Thyroid gland (tissue), 4 donors: Measurements from ENCODE around the gene LIMK1.

Experiments
- CTCF ChIP-seq, 6 experiments: fragments of 200-600 bp in 3 of 6; fragments of 450-650 bp in 3 of 6; sonication (generic) in 3 of 6; IDR thresholded peaks; one replicate each; pipeline ENCODE4 v1.5.1; 2016 to 2019; ENCODE audit warnings: antibody characterized with exemption in 6 of 6, mild to moderate bottlenecking in 2 of 6, inconsistent platforms in 1 of 6, moderate library complexity in 1 of 6
- POLR2A ChIP-seq, 2 donors: fragments of 450-650 bp; IDR thresholded peaks; one replicate each; pipeline ENCODE4 v1.6.1; 2017; ENCODE audit warnings: antibody characterized with exemption in 2 of 2, mild to moderate bottlenecking in 2 of 2, moderate library complexity in 1 of 2

- TF ChIP-seq CTCF (IDR thresholded peaks at IDR 0.05), result no peak
- no peak for TF ChIP-seq POLR2A (IDR thresholded peaks at IDR 0.05)
Measured at GRCh38 chr7:74059037-74059436, 24.6 kb upstream of the LIMK1 start.
